HepG2 (cell line): Measurements from ENCODE around the gene NPSR1. TPM values are rescaled to one million over a fixed set of nuclear protein-coding genes. Genes with fewer than 3 reads are reported as not detected.

Experiments
- ATF7-NPFF ChIP-seq: sonication (generic); formaldehyde crosslinking; IDR thresholded peaks from 2 replicates; pipeline ENCODE4 v1.8.1; 2023; ENCODE audit warnings: mild to moderate bottlenecking, low read depth, missing genetic modification reagents, moderate library complexity
- CHD2 ChIP-seq: IDR thresholded peaks from 2 replicates; pipeline ENCODE4 v1.6.1; 2011; ENCODE audit warnings: low read depth, low read length, improper control_type of control experiment
- HNF4A ChIP-seq: sonication (generic); formaldehyde crosslinking; IDR thresholded peaks from 2 replicates; pipeline ENCODE4 v1.4.0; 2020; ENCODE audit warnings: missing genetic modification reagents
- HOXA3 ChIP-seq: sonication (generic); formaldehyde crosslinking; IDR thresholded peaks from 2 replicates; pipeline ENCODE4 v1.5.0; 2020; ENCODE audit warnings: missing genetic modification reagents
- KAT7 ChIP-seq: IDR thresholded peaks from 2 replicates; pipeline ENCODE4 v1.6.1; 2018; ENCODE audit warnings: borderline replicate concordance, missing compliant biosample characterization
- MATR3 ChIP-seq: sonication (generic); formaldehyde crosslinking; IDR thresholded peaks from 2 replicates; pipeline ENCODE4 v1.4.0; 2020; ENCODE audit warnings: missing genetic modification reagents
- NBN ChIP-seq: fragments of 450-650 bp; conservative IDR thresholded peaks from 2 replicates; pipeline ENCODE4 v1.6.1; 2017
- PRDM15 ChIP-seq: sonication (generic); formaldehyde crosslinking; IDR thresholded peaks from 2 replicates; pipeline ENCODE4 v1.4.0; 2020; ENCODE audit warnings: missing genetic modification reagents
- SP1 ChIP-seq, 2 experiments: fragments of 450-650 bp in 1 of 2; sonication (generic) in 1 of 2; formaldehyde crosslinking in 1 of 2; IDR thresholded peaks; 2 replicates each; pipeline versions ENCODE4 v1.4.0 to v1.6.1; 2016 to 2020; ENCODE audit warnings: missing genetic modification reagents in 1 of 2
- SRF ChIP-seq: IDR thresholded peaks from 2 replicates; pipeline ENCODE4 v1.6.1; 2011; ENCODE audit warnings: mild to moderate bottlenecking, low read depth, low read length, moderate library complexity
- SRSF1 ChIP-seq: fragments of 200-400 bp; formaldehyde crosslinking; optimal IDR thresholded peaks from 2 replicates; pipeline ENCODE3; 2017; ENCODE audit warnings: mild to moderate bottlenecking, low read depth, low read length, moderate library complexity
- UBTF ChIP-seq: sonication (generic); formaldehyde crosslinking; IDR thresholded peaks from 2 replicates; pipeline ENCODE4 v1.4.0; 2020; ENCODE audit warnings: mild to moderate bottlenecking, missing genetic modification reagents
- ZBTB21 ChIP-seq: sonication (generic); formaldehyde crosslinking; IDR thresholded peaks from 2 replicates; pipeline ENCODE4 v1.4.0; 2020; ENCODE audit warnings: missing genetic modification reagents
- ZBTB38 ChIP-seq: sonication (generic); formaldehyde crosslinking; IDR thresholded peaks from 2 replicates; pipeline ENCODE4 v1.5.1; 2020; ENCODE audit warnings: mild to moderate bottlenecking, missing genetic modification reagents
- ZKSCAN5 ChIP-seq: sonication (generic); formaldehyde crosslinking; IDR thresholded peaks from 2 replicates; pipeline ENCODE4 v1.5.1; 2020; ENCODE audit warnings: mild to moderate bottlenecking, missing genetic modification reagents
- ZNF124 ChIP-seq: sonication (generic); formaldehyde crosslinking; IDR thresholded peaks from 2 replicates; pipeline ENCODE4 v1.4.0; 2020; ENCODE audit warnings: missing genetic modification reagents
- ZNF230 ChIP-seq: sonication (generic); formaldehyde crosslinking; IDR thresholded peaks from 2 replicates; pipeline ENCODE4 v1.4.0; 2020; ENCODE audit warnings: mild to moderate bottlenecking, missing genetic modification reagents
- ZNF609 ChIP-seq: sonication (generic); formaldehyde crosslinking; IDR thresholded peaks from 2 replicates; pipeline ENCODE4 v1.4.0; 2020; ENCODE audit warnings: mild to moderate bottlenecking, missing genetic modification reagents, borderline replicate concordance
- ZNF644 ChIP-seq: IDR thresholded peaks from 2 replicates; pipeline ENCODE4 v1.6.1; 2016; ENCODE audit warnings: low read depth
- polyA plus RNA-seq, 8 experiments: library from polyadenylated mRNA; depleted of rRNA in 3 of 8; stranded (reverse) in 7 of 8; unstranded in 1 of 8; fragments of >200 nt; fragmentation: Illumina TruSeq in 4 of 8; extraction: Trizol in 4 of 8; gene quantifications; 2 replicates each; pipeline versions ENCODE4 v1.2.1 to v1.2.3, GENCODE V29; 2011 to 2016; ENCODE audit warnings: low read depth in 4 of 8, missing spikeins in 1 of 8, mixed read lengths in 1 of 8; ENCODE audit not compliant: insufficient read depth in 1 of 8
- total RNA-seq, 5 experiments: library from RNA; depleted of rRNA; stranded (reverse); fragments of >200 nt; fragmentation: Illumina TruSeq; extraction: Trizol; gene quantifications; 2 replicates each; pipeline ENCODE4 v1.2.3, GENCODE V29; 2016; ENCODE audit warnings: low read depth in 1 of 5
- TF ChIP-seq, protein P1 (sequence below): sonication (generic); formaldehyde crosslinking; IDR thresholded peaks from 2 replicates; pipeline ENCODE4 v1.8.1; 2023; ENCODE audit warnings: mild to moderate bottlenecking, moderate library complexity, missing genetic modification reagents

Gene NPSR1
- total and polyA plus RNA-seq, 2 of the 13 experiments (the other 11 are each of a cell fraction or from before 2014, with no cell fraction given) = not detected

- TF ChIP-seq ZNF609 (CRISPR knock-in tag) (no peak), UBTF (CRISPR knock-in tag) (no peak), HNF4A (CRISPR knock-in tag) (peak; percentile 75), ZKSCAN5 (CRISPR knock-in tag) (no peak), HOXA3 (peak; percentile 27; the same call in 1 of the 2 replicates), MATR3 (CRISPR knock-in tag) (no peak), ZBTB38 (CRISPR knock-in tag) (no peak), SP1 (IDR thresholded peaks at IDR 0.05) (no peak), SP1 (CRISPR knock-in tag; IDR thresholded peaks at IDR 0.05) (no peak), CHD2 (no peak), ZNF124 (no peak), SRSF1 (no peak), NBN (no peak), PRDM15 (no peak), SRF (0 out of 2 replicates have a peak, but pooled peaks have one; percentile 12), ZNF230 (no peak), ATF7-NPFF (CRISPR knock-in tag) (no peak), KAT7 (CRISPR knock-in tag) (no peak), ZNF644 (CRISPR knock-in tag) (peak; percentile 93), ZBTB21 (CRISPR knock-in tag) (no peak)
- TF ChIP-seq, protein P1, sequence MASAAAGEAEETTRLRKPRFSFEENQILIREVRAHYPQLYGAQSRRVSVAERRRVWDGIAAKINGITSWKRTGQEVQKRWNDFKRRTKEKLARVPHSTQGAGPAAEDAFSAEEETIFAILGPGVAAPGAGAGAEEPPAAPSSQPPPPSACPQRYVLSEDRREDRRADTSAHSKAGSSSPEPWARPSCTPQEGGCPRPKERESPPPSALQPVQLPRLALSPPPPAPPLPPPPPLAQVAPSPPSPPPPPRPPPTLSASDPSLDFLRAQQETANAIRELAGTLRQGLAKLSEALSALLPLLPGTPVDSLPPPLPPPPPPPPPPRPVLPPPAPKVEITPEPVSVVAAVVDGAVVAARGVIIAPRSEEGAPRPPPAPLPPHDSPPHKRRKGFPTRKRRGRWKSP (CRISPR knock-in tag) = no peak
These were observed 100.1 kb downstream of the NPSR1 start (continued) for GRCh38 chr7:34758111-34758601.
